Neural cell (in vitro differentiated cells): ENCODE measurements around the gene MMAB. TPM values are rescaled to one million over a fixed set of nuclear protein-coding genes. Genes with fewer than 3 reads are reported as not detected.

Experiments
- H2AFZ ChIP-seq: fragments of 200-600, 300-800 bp; sonication (generic), shearing (Covaris generic); 2 replicates; pipeline ENCODE4 v1.6.0; 2014; ENCODE audit warnings: low read depth, mild to moderate bottlenecking, antibody characterized with exemption, low read length, moderate library complexity
- H3F3A ChIP-seq: fragments of 200-600 bp; shearing (Covaris generic); 2 replicates; pipeline ENCODE4 v1.6.1; 2016; ENCODE audit warnings: mild to moderate bottlenecking, moderate library complexity, mixed read lengths, antibody characterized with exemption, low read length; ENCODE audit not compliant: insufficient read depth, poor library complexity, severe bottlenecking
- H3K27ac ChIP-seq: fragments of 200-600, 300-800 bp; sonication (generic), shearing (Covaris generic); 2 replicates; pipeline ENCODE4 v1.5.1; 2014; ENCODE audit warnings: mild to moderate bottlenecking, low read length, moderate library complexity
- H3K27me3 ChIP-seq: fragments of 300-800, 200-600 bp; sonication (generic), shearing (Covaris generic); 2 replicates; pipeline ENCODE4 v1.6.0; 2014; ENCODE audit warnings: mild to moderate bottlenecking, low read depth, low read length, moderate library complexity; ENCODE audit not compliant: insufficient read depth
- H3K36me3 ChIP-seq: fragments of 300-800, 200-600 bp; sonication (generic), shearing (Covaris generic); 2 replicates; pipeline ENCODE4 v1.5.1; 2014; ENCODE audit warnings: mild to moderate bottlenecking, antibody characterized with exemption, low read length, moderate library complexity; ENCODE audit not compliant: insufficient read depth
- H3K4me2 ChIP-seq: fragments of 300-800, 200-600 bp; sonication (generic), shearing (Covaris generic); 2 replicates; pipeline ENCODE4 v1.6.0; 2014; ENCODE audit warnings: mild to moderate bottlenecking, low read length
- H3K4me3 ChIP-seq: fragments of 300-800, 200-600 bp; sonication (generic), shearing (Covaris generic); 2 replicates; pipeline ENCODE4 v1.5.1; 2014; ENCODE audit warnings: mild to moderate bottlenecking, low read length, moderate library complexity
- H3K79me2 ChIP-seq: fragments of 200-600 bp; shearing (Covaris generic); replicated peaks from 2 replicates; pipeline ENCODE4 v1.6.0; 2014; ENCODE audit warnings: mild to moderate bottlenecking, low read length, moderate library complexity; ENCODE audit not compliant: insufficient read depth
- H3K9ac ChIP-seq: fragments of 300-800, 200-600 bp; sonication (generic), shearing (Covaris generic); 2 replicates; pipeline ENCODE4 v1.6.1; 2016; ENCODE audit warnings: mild to moderate bottlenecking, low read length, mixed read lengths
- H3K9me2 ChIP-seq: fragments of 200-600 bp; shearing (Covaris generic); 2 replicates; pipeline ENCODE4 v1.6.1; 2016; ENCODE audit warnings: mild to moderate bottlenecking, low read length, mixed read lengths; ENCODE audit not compliant: insufficient read depth
- H3K9me3 ChIP-seq: fragments of 200-600, 300-800 bp; sonication (generic), shearing (Covaris generic); 2 replicates; pipeline ENCODE4 v1.6.1; 2016; ENCODE audit warnings: mild to moderate bottlenecking, mixed run types, low read length, moderate library complexity, mixed read lengths
- H4K20me1 ChIP-seq: fragments of 200-600 bp; shearing (Covaris generic); 2 replicates; pipeline ENCODE4 v1.6.1; 2016; ENCODE audit warnings: mild to moderate bottlenecking, mixed run types; ENCODE audit not compliant: insufficient read depth
- CTCF ChIP-seq: fragments of 450-650 bp; IDR thresholded peaks from 2 replicates; pipeline ENCODE4 v1.5.1; 2014; ENCODE audit warnings: antibody characterized with exemption, mild to moderate bottlenecking, moderate library complexity; ENCODE audit not compliant: poor library complexity, severe bottlenecking
- EP300 ChIP-seq: fragments of 450-650 bp; conservative IDR thresholded peaks from 2 replicates; pipeline ENCODE4 v1.6.1; 2014; ENCODE audit warnings: antibody characterized with exemption, mild to moderate bottlenecking, moderate library complexity; ENCODE audit not compliant: poor library complexity, severe bottlenecking
- EZH2 ChIP-seq: fragments of 200-600, 300-800 bp; shearing (Covaris generic), sonication (generic); IDR thresholded peaks from 2 replicates; pipeline ENCODE4 v1.6.1; 2014; ENCODE audit warnings: antibody characterized with exemption, low read length, borderline replicate concordance, mild to moderate bottlenecking; ENCODE audit not compliant: insufficient read depth, poor library complexity, severe bottlenecking
- MXI1 ChIP-seq: fragments of 450-650 bp; conservative IDR thresholded peaks from 2 replicates; pipeline ENCODE4 v1.6.1; 2014; ENCODE audit warnings: antibody characterized with exemption, mild to moderate bottlenecking; ENCODE audit not compliant: poor library complexity, severe bottlenecking
- SMC3 ChIP-seq: fragments of 450-650 bp; conservative IDR thresholded peaks from 2 replicates; pipeline ENCODE4 v1.6.1; 2014; ENCODE audit warnings: antibody characterized with exemption, mild to moderate bottlenecking, moderate library complexity; ENCODE audit not compliant: poor library complexity
- TAF1 ChIP-seq: IDR thresholded peaks from 2 replicates; pipeline ENCODE4 v1.6.1; 2012; ENCODE audit warnings: low read depth
- polyA plus RNA-seq: library from polyadenylated mRNA; depleted of rRNA; stranded (reverse); fragments of >200 nt; gene quantifications from 2 replicates; pipeline ENCODE4 v1.2.3, GENCODE V29; 2014
- TF ChIP-seq, protein P1 (sequence below): IDR thresholded peaks from 2 replicates; pipeline ENCODE4 v1.6.1; 2012; ENCODE audit warnings: borderline replicate concordance

The MMAB gene
- polyA plus RNA-seq, 1 donor from 2014 or later: 52.6 TPM

DNA sequence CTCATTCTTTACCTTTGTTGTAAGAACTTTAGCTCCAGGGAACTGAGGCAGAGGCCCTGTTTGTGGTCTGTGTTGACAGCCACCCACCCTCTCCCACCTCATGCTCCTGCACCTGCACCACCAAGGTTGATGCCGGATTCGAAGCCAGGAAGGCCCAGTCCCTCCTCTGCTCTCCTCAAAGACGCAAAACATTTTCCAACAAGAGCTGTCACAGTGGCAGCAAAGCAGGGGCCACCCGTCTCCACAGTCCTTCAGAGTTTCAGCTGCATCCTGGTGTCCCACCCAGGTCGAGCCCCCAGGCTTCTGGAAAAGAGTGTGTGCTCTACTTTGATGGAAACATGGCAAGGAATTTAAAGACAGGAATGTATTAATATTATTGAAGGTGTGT lies 37.4 kb downstream of the MMAB start:
- no peaks in the 10 kb centered on the region for H3K27me3 ChIP-seq
- H3K9me3 ChIP-seq: no peaks in the 10 kb centered on the region
- H3K9ac ChIP-seq: no peak overlapping the region
- no peaks in the 10 kb centered on the region for H3K9me2 ChIP-seq
- no peaks in the 10 kb centered on the region for H3K36me3 ChIP-seq
- no peak overlapping the region for H2AFZ ChIP-seq
- no peaks in the 10 kb centered on the region for H4K20me1 ChIP-seq
- H3K27ac ChIP-seq: no peak overlapping the region
- no peaks in the 10 kb centered on the region for H3F3A ChIP-seq
- TF ChIP-seq MXI1: no peak
- no peak for TF ChIP-seq EZH2
- no peak for TF ChIP-seq TAF1
- no peak for TF ChIP-seq EP300
- no peaks in the 10 kb centered on the region for H3K79me2 ChIP-seq
- no peak overlapping the region for H3K4me3 ChIP-seq
- H3K4me2 ChIP-seq: no peak overlapping the region

GRCh38 chr12:109535231-109535862 lies 38.0 kb downstream of the MMAB start:
- Histone ChIP-seq H3K79me2 (no peaks in the 10 kb centered on the region), H4K20me1 (no peaks in the 10 kb centered on the region), H3K9ac (no peak overlapping the region), H3K9me3 (no peaks in the 10 kb centered on the region), H3F3A (no peaks in the 10 kb centered on the region), H2AFZ (no peak overlapping the region), H3K4me2 (no peak overlapping the region), H3K27ac (no peak overlapping the region), H3K4me3 (no peak overlapping the region), H3K9me2 (no peaks in the 10 kb centered on the region), H3K27me3 (no peaks in the 10 kb centered on the region), H3K36me3 (no peaks in the 10 kb centered on the region)
- TF ChIP-seq SMC3 (no peak), EP300 (no peak), CTCF (no peak), EZH2 (no peak), TAF1 (no peak)
- TF ChIP-seq, protein P1, sequence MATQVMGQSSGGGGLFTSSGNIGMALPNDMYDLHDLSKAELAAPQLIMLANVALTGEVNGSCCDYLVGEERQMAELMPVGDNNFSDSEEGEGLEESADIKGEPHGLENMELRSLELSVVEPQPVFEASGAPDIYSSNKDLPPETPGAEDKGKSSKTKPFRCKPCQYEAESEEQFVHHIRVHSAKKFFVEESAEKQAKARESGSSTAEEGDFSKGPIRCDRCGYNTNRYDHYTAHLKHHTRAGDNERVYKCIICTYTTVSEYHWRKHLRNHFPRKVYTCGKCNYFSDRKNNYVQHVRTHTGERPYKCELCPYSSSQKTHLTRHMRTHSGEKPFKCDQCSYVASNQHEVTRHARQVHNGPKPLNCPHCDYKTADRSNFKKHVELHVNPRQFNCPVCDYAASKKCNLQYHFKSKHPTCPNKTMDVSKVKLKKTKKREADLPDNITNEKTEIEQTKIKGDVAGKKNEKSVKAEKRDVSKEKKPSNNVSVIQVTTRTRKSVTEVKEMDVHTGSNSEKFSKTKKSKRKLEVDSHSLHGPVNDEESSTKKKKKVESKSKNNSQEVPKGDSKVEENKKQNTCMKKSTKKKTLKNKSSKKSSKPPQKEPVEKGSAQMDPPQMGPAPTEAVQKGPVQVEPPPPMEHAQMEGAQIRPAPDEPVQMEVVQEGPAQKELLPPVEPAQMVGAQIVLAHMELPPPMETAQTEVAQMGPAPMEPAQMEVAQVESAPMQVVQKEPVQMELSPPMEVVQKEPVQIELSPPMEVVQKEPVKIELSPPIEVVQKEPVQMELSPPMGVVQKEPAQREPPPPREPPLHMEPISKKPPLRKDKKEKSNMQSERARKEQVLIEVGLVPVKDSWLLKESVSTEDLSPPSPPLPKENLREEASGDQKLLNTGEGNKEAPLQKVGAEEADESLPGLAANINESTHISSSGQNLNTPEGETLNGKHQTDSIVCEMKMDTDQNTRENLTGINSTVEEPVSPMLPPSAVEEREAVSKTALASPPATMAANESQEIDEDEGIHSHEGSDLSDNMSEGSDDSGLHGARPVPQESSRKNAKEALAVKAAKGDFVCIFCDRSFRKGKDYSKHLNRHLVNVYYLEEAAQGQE: no peak

GRCh38 chr12:109534456-109534855 lies 38.8 kb downstream of the MMAB start:
- no peak for TF ChIP-seq SMC3
- Histone ChIP-seq H3K36me3 (no peaks in the 10 kb centered on the region), H3K4me2 (no peak overlapping the region), H3K9ac (no peak overlapping the region), H3K9me3 (no peaks in the 10 kb centered on the region), H4K20me1 (no peaks in the 10 kb centered on the region), H3F3A (no peaks in the 10 kb centered on the region), H3K79me2 (no peaks in the 10 kb centered on the region), H3K4me3 (no peak overlapping the region), H3K27me3 (no peaks in the 10 kb centered on the region), H2AFZ (no peak overlapping the region), H3K27ac (no peak overlapping the region), H3K9me2 (no peaks in the 10 kb centered on the region)
